ENCODE results near the gene CERS6.

The CERS6 gene

DNA sequence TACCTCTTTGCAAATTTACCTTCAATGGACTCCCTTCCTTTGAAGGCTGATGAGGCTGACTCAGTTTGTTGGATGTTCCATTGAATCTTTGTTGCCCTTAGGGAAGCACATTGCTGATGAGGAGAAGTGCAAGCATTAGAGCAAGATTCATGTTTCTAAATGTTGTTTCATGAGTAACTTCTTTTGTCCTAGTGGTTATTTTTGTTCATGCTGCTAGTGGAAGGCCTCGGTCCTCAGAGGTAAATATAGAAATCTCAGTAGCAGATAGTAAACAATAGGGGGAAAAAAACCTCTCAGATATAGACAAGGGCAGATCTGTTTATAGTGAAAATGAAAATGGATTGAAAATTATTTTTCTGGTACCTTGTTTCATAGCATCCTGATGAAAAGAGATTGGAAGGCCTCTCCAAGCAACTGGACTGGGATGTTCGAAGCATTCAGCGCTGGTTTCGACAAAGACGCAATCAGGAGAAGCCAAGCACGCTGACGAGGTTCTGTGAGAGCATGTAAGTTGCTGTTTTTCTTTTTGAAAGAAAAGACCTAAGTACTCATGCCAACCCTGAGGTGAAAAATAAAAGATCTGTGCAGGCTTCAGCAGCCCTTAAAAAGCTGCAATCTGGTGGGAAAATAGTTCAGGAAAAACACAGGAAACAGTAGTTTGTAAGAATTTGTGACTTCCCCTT is 104.9 kb downstream of the CERS6 start:
- Histone ChIP-seq H3K27ac (ENCODE audit: extremely low read depth, low read depth, low read length) (no peak overlapping the region), H3K9me3 (ENCODE audit: control insufficient read depth, insufficient read depth, low read depth, low read length) (no peaks in the 10 kb centered on the region), H3K4me3 (ENCODE audit: low read depth, low read length) (no peak overlapping the region), H3K36me3 (ENCODE audit: control insufficient read depth in 2 of 2, insufficient read depth in 1 of 2, low read length in 2 of 2) (peaks cover 0 to 8% of the 10 kb centered on the region in 2 experiments; a peak in 1 of 3 replicates), H3K4me1 (ENCODE audit: control insufficient read depth, insufficient read depth, low read length) (no peaks in the 10 kb centered on the region)
- ChIA-PET CTCF (no interaction called here), POLR2A (no interaction called here)
- TF ChIP-seq HOXC10 (CRISPR knock-in tag; IDR thresholded peaks at IDR 0.05) = no peak
- TF ChIP-seq ZNF138 (tag by site-specific recombination; IDR thresholded peaks at IDR 0.05; ENCODE audit: borderline replicate concordance) = no peak
- TF ChIP-seq, protein P1, sequence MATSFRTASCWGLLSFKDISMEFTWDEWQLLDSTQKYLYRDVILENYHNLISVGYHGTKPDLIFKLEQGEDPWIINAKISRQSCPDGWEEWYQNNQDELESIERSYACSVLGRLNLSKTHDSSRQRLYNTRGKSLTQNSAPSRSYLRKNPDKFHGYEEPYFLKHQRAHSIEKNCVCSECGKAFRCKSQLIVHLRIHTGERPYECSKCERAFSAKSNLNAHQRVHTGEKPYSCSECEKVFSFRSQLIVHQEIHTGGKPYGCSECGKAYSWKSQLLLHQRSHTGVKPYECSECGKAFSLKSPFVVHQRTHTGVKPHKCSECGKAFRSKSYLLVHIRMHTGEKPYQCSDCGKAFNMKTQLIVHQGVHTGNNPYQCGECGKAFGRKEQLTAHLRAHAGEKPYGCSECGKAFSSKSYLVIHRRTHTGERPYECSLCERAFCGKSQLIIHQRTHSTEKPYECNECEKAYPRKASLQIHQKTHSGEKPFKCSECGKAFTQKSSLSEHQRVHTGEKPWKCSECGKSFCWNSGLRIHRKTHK (tag by site-specific recombination; IDR thresholded peaks at IDR 0.05) = no peak
- TF ChIP-seq BCL11B (tag by site-specific recombination; IDR thresholded peaks at IDR 0.05; ENCODE audit: low read depth) = no peak
- TF ChIP-seq ZNF776 (tag by site-specific recombination; IDR thresholded peaks at IDR 0.05; ENCODE audit: borderline replicate concordance) = no peak
- no peak for TF ChIP-seq ZNF747 (tag by site-specific recombination; IDR thresholded peaks at IDR 0.05)
- TF ChIP-seq ZNF10 (tag by site-specific recombination; IDR thresholded peaks at IDR 0.05) = no peak
- TF ChIP-seq KLF10 (tag by site-specific recombination; IDR thresholded peaks at IDR 0.05) = no peak
- TF ChIP-seq ZNF214 (tag by site-specific recombination; IDR thresholded peaks at IDR 0.05; ENCODE audit: borderline replicate concordance) = no peak
- no peak for TF ChIP-seq ZNF174 (tag by site-specific recombination; IDR thresholded peaks at IDR 0.05)
- TF ChIP-seq, protein P2, sequence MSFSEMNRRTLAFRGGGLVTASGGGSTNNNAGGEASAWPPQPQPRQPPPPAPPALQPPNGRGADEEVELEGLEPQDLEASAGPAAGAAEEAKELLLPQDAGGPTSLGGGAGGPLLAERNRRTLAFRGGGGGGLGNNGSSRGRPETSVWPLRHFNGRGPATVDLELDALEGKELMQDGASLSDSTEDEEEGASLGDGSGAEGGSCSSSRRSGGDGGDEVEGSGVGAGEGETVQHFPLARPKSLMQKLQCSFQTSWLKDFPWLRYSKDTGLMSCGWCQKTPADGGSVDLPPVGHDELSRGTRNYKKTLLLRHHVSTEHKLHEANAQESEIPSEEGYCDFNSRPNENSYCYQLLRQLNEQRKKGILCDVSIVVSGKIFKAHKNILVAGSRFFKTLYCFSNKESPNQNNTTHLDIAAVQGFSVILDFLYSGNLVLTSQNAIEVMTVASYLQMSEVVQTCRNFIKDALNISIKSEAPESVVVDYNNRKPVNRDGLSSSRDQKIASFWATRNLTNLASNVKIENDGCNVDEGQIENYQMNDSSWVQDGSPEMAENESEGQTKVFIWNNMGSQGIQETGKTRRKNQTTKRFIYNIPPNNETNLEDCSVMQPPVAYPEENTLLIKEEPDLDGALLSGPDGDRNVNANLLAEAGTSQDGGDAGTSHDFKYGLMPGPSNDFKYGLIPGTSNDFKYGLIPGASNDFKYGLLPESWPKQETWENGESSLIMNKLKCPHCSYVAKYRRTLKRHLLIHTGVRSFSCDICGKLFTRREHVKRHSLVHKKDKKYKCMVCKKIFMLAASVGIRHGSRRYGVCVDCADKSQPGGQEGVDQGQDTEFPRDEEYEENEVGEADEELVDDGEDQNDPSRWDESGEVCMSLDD (tag by site-specific recombination; IDR thresholded peaks at IDR 0.05) = no peak

DNA sequence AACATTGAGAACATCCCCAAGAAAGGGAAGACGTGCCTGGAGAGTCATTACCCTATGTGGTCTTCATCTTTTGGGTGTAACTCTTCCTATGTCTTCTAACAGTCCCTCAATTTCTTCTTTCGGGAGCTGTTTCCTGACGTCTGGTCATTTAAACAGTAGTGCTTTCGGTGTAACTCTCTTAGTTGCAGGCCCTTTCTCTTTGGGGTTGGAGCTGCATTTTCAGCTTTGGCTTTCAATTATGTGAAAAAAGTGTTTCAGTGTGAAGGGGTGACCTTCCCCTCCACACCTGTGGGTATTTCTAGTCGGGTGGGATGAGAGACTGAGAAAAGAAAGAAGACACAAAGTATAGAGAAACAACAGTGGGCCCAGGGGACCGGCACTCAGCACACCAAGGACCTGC is 105.9 kb downstream of the CERS6 start:
- no peaks in the 10 kb centered on the region for H3K9me3 ChIP-seq (ENCODE audit: control insufficient read depth, insufficient read depth, low read depth, low read length)
- H3K27ac ChIP-seq (ENCODE audit: extremely low read depth, low read depth, low read length) = no peak overlapping the region
- H3K4me1 ChIP-seq (ENCODE audit: control insufficient read depth, insufficient read depth, low read length) = no peaks in the 10 kb centered on the region
- POLR2A ChIA-PET = no interaction called here
- H3K36me3 ChIP-seq (ENCODE audit: control insufficient read depth in 2 of 2, insufficient read depth in 1 of 2, low read length in 2 of 2) = peaks cover 0 to 8% of the 10 kb centered on the region in 2 experiments; a peak in 1 of 3 replicates
- CTCF ChIA-PET = no interaction called here
- no peak overlapping the region for H3K4me3 ChIP-seq (ENCODE audit: low read depth, low read length)
- TF ChIP-seq, protein P3, sequence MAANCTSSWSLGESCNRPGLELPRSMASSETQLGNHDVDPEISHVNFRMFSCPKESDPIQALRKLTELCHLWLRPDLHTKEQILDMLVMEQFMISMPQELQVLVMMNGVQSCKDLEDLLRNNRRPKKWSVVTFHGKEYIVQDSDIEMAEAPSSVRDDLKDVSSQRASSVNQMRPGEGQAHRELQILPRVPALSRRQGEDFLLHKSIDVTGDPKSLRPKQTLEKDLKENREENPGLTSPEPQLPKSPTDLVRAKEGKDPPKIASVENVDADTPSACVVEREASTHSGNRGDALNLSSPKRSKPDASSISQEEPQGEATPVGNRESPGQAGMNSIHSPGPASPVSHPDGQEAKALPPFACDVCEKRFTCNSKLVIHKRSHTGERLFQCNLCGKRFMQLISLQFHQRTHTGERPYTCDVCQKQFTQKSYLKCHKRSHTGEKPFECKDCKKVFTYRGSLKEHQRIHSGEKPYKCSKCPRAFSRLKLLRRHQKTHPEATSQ (tag by site-specific recombination; IDR thresholded peaks at IDR 0.05) = no peak
- TF ChIP-seq GLI4 (tag by site-specific recombination; IDR thresholded peaks at IDR 0.05) = no peak
- TF ChIP-seq ZNF146 (tag by site-specific recombination; IDR thresholded peaks at IDR 0.05) = no peak
- no peak for TF ChIP-seq ZNF510 (tag by site-specific recombination; IDR thresholded peaks at IDR 0.05; ENCODE audit: insufficient replicate concordance)
- TF ChIP-seq ZBTB1 (tag by site-specific recombination; IDR thresholded peaks at IDR 0.05) = no peak
- TF ChIP-seq, protein P4, sequence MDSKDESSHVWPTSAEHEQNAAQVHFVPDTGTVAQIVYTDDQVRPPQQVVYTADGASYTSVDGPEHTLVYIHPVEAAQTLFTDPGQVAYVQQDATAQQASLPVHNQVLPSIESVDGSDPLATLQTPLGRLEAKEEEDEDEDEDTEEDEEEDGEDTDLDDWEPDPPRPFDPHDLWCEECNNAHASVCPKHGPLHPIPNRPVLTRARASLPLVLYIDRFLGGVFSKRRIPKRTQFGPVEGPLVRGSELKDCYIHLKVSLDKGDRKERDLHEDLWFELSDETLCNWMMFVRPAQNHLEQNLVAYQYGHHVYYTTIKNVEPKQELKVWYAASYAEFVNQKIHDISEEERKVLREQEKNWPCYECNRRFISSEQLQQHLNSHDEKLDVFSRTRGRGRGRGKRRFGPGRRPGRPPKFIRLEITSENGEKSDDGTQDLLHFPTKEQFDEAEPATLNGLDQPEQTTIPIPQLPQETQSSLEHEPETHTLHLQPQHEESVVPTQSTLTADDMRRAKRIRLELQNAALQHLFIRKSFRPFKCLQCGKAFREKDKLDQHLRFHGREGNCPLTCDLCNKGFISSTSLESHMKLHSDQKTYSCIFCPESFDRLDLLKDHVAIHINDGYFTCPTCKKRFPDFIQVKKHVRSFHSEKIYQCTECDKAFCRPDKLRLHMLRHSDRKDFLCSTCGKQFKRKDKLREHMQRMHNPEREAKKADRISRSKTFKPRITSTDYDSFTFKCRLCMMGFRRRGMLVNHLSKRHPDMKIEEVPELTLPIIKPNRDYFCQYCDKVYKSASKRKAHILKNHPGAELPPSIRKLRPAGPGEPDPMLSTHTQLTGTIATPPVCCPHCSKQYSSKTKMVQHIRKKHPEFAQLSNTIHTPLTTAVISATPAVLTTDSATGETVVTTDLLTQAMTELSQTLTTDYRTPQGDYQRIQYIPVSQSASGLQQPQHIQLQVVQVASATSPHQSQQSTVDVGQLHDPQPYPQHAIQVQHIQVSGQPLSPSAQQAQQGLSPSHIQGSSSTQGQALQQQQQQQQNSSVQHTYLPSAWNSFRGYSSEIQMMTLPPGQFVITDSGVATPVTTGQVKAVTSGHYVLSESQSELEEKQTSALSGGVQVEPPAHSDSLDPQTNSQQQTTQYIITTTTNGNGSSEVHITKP (tag by site-specific recombination; IDR thresholded peaks at IDR 0.05) = no peak
- no peak for TF ChIP-seq ZNF768 (tag by site-specific recombination; IDR thresholded peaks at IDR 0.05)
- TF ChIP-seq, protein P5, sequence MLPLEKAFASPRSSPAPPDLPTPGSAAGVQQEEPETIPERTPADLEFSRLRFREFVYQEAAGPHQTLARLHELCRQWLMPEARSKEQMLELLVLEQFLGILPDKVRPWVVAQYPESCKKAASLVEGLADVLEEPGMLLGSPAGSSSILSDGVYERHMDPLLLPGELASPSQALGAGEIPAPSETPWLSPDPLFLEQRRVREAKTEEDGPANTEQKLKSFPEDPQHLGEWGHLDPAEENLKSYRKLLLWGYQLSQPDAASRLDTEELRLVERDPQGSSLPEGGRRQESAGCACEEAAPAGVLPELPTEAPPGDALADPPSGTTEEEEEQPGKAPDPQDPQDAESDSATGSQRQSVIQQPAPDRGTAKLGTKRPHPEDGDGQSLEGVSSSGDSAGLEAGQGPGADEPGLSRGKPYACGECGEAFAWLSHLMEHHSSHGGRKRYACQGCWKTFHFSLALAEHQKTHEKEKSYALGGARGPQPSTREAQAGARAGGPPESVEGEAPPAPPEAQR (tag by site-specific recombination; IDR thresholded peaks at IDR 0.05) = no peak
- TF ChIP-seq, protein P6, sequence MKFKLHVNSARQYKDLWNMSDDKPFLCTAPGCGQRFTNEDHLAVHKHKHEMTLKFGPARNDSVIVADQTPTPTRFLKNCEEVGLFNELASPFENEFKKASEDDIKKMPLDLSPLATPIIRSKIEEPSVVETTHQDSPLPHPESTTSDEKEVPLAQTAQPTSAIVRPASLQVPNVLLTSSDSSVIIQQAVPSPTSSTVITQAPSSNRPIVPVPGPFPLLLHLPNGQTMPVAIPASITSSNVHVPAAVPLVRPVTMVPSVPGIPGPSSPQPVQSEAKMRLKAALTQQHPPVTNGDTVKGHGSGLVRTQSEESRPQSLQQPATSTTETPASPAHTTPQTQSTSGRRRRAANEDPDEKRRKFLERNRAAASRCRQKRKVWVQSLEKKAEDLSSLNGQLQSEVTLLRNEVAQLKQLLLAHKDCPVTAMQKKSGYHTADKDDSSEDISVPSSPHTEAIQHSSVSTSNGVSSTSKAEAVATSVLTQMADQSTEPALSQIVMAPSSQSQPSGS (tag by site-specific recombination; IDR thresholded peaks at IDR 0.05; ENCODE audit: low read depth) = no peak
- no peak for TF ChIP-seq ZNF433 (tag by site-specific recombination; IDR thresholded peaks at IDR 0.05; ENCODE audit: low read depth)
- no peak for TF ChIP-seq ZNF311 (tag by site-specific recombination; IDR thresholded peaks at IDR 0.05; ENCODE audit: borderline replicate concordance)
- TF ChIP-seq ZSCAN23 (tag by site-specific recombination; IDR thresholded peaks at IDR 0.05) = no peak
